Femur (tissue), 1 donor: ENCODE results near the gene WLS.
"Not testable (repeated sequence)": the region's sequence is repeated elsewhere in the genome, so short reads cannot be mapped to it uniquely, and the experiment has no call there.

Source experiments
- DNase-seq: peaks from one replicate; pipeline ENCODE4 v3.0.0-alpha.2; 2017

Gene WLS

GRCh38 chr1:68232289-68233148, at the start of gene WLS:
Gene WLS, minus strand, starts transcription at chr1:68232523. Its CDS starts 224 bp downstream, at chr1:68232299.
- peak; percentile 90 for DNase-seq

- no peak for DNase-seq
These were observed 48.0 kb upstream of the WLS start for GRCh38 chr1:68280286-68280685.

GRCh38 chr1:68279846-68280245, 47.5 kb upstream of the WLS start:
- no peak for DNase-seq

- no peak for DNase-seq
These were observed 45.9 kb upstream of the WLS start for GRCh38 chr1:68278221-68278620.

- no peak for DNase-seq
These were observed 44.1 kb upstream of the WLS start for GRCh38 chr1:68276448-68276847.

- DNase-seq = no peak
These were observed 41.2 kb upstream of the WLS start for GRCh38 chr1:68273530-68273929.

GRCh38 chr1:68271596-68271995, 39.3 kb upstream of the WLS start:
- DNase-seq = no peak

GRCh38 chr1:68270951-68271350, 38.6 kb upstream of the WLS start:
- no peak for DNase-seq

- no peak for DNase-seq
These were observed 37.5 kb upstream of the WLS start for GRCh38 chr1:68269637-68270430.

- no peak for DNase-seq
These were observed 36.7 kb upstream of the WLS start for GRCh38 chr1:68268896-68269483.

- not testable (repeated sequence) for DNase-seq
These were observed 24.5 kb upstream of the WLS start for GRCh38 chr1:68256824-68257223.

GRCh38 chr1:68255301-68255700, 23.0 kb upstream of the WLS start:
- no peak for DNase-seq

- DNase-seq = no peak
These were observed 22.4 kb upstream of the WLS start for GRCh38 chr1:68254667-68255226.

GRCh38 chr1:68237040-68237439, 4.7 kb upstream of the WLS start:
- no peak for DNase-seq

GRCh38 chr1:68234094-68234493, 1.8 kb upstream of the WLS start:
- DNase-seq = no peak

- no peak for DNase-seq
These were observed 879 bp upstream of the WLS start for GRCh38 chr1:68233202-68233601.

GRCh38 chr1:68231627-68232288, 565 bp downstream of the WLS start:
- DNase-seq = peak; percentile 87

- DNase-seq = peak; percentile 62
These were observed 1.3 kb downstream of the WLS start for GRCh38 chr1:68230901-68231626.

GRCh38 chr1:68230484-68230802, 1.9 kb downstream of the WLS start:
- DNase-seq = no peak

- DNase-seq = no peak
These were observed 2.5 kb downstream of the WLS start for GRCh38 chr1:68229650-68230483.

GRCh38 chr1:68228851-68229250, 3.5 kb downstream of the WLS start:
- no peak for DNase-seq
